Liver (tissue), 3 donors: ENCODE measurements around the gene NCOR1.

ENCODE experiments used
- FOXA1 ChIP-seq: IDR thresholded peaks from 2 replicates; pipeline ENCODE4 v1.6.1; 2016; ENCODE audit warnings: antibody characterized with exemption
- FOXA2 ChIP-seq: IDR thresholded peaks from 2 replicates; pipeline ENCODE4 v1.6.1; 2016; ENCODE audit warnings: antibody characterized with exemption
- JUND ChIP-seq, 2 donors: IDR thresholded peaks; 2 replicates each; pipeline ENCODE4 v1.6.1; 2016; ENCODE audit warnings: antibody characterized with exemption in 2 of 2
- MAX ChIP-seq: IDR thresholded peaks from 2 replicates; pipeline ENCODE4 v1.6.1; 2016; ENCODE audit warnings: antibody characterized with exemption
- RAD21 ChIP-seq, 2 donors: IDR thresholded peaks; 2 replicates each; pipeline ENCODE4 v1.6.1; 2016; ENCODE audit warnings: antibody characterized with exemption in 2 of 2, mild to moderate bottlenecking in 2 of 2
- SP1 ChIP-seq: IDR thresholded peaks from 2 replicates; pipeline ENCODE4 v1.6.1; 2018; ENCODE audit warnings: antibody characterized with exemption, mild to moderate bottlenecking
- TAF1 ChIP-seq: conservative IDR thresholded peaks from 2 replicates; pipeline ENCODE4 v1.6.1; 2016; ENCODE audit warnings: antibody characterized with exemption, mild to moderate bottlenecking
- TF ChIP-seq, protein P1 (sequence below): fragments of 150-350 bp; IDR thresholded peaks from 2 replicates; pipeline ENCODE4 v1.5.1; 2017; ENCODE audit warnings: improper control_type of control experiment, low read depth, low read length; ENCODE audit not compliant: missing input control
- donor health status: healthy.
- donor health status: healthy.

DNA sequence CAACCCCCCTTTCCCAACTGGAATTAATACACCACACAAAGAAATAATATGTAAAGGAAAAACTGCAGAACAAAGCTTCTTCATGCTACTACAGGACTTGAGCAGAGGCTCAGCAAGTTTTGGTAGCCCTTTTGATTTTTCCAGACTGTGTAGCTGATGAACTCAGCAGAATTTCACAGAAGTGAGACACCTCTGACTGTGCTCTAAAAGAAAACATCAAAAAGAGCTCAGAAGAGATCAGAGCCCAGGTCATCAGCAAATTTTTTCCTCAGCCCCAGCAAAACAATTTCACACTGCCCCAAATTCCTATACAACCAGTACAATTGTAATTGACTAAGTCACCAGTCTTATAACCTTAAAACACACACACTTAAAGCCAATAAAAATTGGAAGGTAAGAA is 177.7 kb downstream of the NCOR1 start:
- TF ChIP-seq, protein P1, sequence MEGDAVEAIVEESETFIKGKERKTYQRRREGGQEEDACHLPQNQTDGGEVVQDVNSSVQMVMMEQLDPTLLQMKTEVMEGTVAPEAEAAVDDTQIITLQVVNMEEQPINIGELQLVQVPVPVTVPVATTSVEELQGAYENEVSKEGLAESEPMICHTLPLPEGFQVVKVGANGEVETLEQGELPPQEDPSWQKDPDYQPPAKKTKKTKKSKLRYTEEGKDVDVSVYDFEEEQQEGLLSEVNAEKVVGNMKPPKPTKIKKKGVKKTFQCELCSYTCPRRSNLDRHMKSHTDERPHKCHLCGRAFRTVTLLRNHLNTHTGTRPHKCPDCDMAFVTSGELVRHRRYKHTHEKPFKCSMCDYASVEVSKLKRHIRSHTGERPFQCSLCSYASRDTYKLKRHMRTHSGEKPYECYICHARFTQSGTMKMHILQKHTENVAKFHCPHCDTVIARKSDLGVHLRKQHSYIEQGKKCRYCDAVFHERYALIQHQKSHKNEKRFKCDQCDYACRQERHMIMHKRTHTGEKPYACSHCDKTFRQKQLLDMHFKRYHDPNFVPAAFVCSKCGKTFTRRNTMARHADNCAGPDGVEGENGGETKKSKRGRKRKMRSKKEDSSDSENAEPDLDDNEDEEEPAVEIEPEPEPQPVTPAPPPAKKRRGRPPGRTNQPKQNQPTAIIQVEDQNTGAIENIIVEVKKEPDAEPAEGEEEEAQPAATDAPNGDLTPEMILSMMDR = no peak
- TF ChIP-seq RAD21 (IDR thresholded peaks at IDR 0.05) (no peak), JUND (IDR thresholded peaks at IDR 0.05) (no peak), TAF1 (peak; percentile 22), MAX (no peak), SP1 (no peak), FOXA1 (no peak), FOXA2 (no peak)
